Cerebellar nuclear complex (tissue), 1 donor: Measurements from ENCODE around the gene ATRNL1.

Source experiments
- DNase-seq, 2 experiments: peaks; one replicate each; lab custom pipeline; 2025; lab: John Stamatoyannopoulos, UW

Gene ATRNL1

DNA sequence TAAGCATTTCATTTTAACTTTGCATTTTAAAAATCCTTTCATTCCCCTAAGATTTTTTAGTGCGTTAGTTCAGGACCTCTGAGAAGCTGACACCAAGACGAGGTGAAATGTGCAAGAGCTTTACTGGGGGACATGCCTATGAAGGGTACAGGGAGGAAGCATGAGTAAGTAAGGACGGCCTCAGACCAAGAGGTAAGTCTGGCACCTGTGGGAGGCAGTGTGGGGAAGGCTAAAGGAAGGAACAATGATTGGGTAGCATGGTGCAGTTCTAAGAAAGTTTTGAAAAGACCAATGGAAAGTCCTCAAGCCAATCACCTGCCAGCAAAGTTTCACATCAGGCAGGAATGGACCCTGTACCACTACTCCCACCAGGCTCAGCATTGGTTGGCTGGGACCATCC lies 810.7 kb downstream of the ATRNL1 start:
- DNase-seq = no peak

- no peak for DNase-seq
These were observed 815.9 kb downstream of the ATRNL1 start for GRCh38 chr10:115909037-115909436.

GRCh38 chr10:115909962-115910731 lies 817.0 kb downstream of the ATRNL1 start:
- DNase-seq = no peak

- no peak for DNase-seq
These were observed 821.3 kb downstream of the ATRNL1 start for GRCh38 chr10:115914475-115914874.

DNA sequence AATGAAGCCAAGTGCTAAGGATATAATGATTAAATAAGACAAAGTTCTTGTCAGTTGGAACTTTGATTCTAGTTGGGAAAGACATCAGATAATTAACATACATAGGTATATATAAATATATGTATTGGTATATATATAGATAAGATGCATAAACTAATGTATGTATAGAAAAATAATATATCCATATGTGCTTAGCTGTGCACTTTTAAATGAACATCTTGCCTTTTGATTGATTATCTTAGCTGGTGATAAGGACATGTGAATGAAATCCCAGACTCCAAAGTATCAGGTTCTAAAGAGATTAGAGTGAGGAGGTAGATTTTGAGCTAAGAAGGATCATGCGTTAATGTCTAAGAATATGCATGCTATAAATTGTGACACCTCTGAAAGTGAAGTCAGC lies 822.3 kb downstream of the ATRNL1 start:
- DNase-seq = no peak

- no peak for DNase-seq
These were observed 825.6 kb downstream of the ATRNL1 start for GRCh38 chr10:115918812-115919211.

GRCh38 chr10:115921795-115922194 lies 828.6 kb downstream of the ATRNL1 start:
- no peak for DNase-seq

- DNase-seq = no peak
These were observed 838.1 kb downstream of the ATRNL1 start for GRCh38 chr10:115931309-115931708.

GRCh38 chr10:115932099-115932498 lies 838.9 kb downstream of the ATRNL1 start:
- DNase-seq = no peak

- DNase-seq = no peak
These were observed 839.9 kb downstream of the ATRNL1 start for GRCh38 chr10:115933098-115933497.

GRCh38 chr10:115935731-115936130 lies 842.6 kb downstream of the ATRNL1 start:
- no peak for DNase-seq

- no peak for DNase-seq
These were observed 844.0 kb downstream of the ATRNL1 start for GRCh38 chr10:115936926-115937767.

DNA sequence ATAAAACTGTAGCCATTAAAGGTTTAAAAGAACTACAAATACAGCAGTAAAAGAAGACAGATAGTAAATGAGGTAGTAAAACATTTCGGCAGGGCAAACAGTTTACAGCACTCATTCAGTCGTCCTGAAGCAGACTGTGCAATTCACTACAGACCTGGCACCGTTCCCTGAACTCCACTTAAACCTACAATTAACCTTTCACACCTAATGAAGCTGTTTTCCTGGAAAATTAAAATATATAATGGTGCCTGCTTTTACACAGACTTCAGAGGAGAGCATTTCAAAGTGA lies 844.5 kb downstream of the ATRNL1 start:
- no peak for DNase-seq

- no peak for DNase-seq
These were observed 846.1 kb downstream of the ATRNL1 start for GRCh38 chr10:115939101-115939854.

DNA sequence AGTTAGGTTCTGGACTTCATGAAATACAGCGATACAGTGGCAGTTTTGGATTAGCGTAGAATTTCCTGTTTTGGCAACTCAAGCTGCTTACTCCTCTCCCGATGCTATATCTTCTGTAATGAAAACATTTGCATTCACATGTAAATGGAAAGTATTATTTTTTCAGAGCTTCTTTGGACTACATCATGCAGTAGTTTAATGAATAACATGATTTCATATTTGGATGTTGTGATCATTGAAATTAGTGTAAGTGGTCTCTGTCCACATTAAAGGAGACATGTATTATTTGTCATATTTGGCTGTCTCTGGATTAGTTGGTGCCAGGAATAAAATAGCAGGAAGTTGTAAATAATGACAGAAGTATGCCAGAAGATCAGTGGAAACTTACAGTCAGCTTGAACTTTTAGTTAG lies 848.2 kb downstream of the ATRNL1 start:
- no peak for DNase-seq

DNA sequence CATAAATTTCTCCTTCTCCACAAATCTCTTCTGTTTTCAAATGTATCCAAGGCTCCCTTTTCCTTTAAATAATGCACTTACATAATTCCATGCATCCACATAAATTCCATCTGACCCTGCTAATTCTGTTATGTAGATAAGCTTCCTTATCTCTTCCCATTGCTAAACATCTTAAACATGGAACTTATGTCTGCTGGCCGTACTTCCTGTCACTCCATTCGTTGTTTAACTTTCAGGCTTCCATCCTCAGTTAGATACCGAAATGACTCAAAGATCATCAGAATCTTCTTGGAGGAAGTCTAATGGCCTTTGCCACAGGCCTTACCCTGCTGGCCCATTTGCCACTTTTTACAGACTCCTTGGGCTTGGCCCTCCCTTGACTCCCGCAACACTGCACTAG lies 848.9 kb downstream of the ATRNL1 start:
- DNase-seq = no peak

GRCh38 chr10:115944538-115944937 lies 851.4 kb downstream of the ATRNL1 start:
- DNase-seq = no peak

DNA sequence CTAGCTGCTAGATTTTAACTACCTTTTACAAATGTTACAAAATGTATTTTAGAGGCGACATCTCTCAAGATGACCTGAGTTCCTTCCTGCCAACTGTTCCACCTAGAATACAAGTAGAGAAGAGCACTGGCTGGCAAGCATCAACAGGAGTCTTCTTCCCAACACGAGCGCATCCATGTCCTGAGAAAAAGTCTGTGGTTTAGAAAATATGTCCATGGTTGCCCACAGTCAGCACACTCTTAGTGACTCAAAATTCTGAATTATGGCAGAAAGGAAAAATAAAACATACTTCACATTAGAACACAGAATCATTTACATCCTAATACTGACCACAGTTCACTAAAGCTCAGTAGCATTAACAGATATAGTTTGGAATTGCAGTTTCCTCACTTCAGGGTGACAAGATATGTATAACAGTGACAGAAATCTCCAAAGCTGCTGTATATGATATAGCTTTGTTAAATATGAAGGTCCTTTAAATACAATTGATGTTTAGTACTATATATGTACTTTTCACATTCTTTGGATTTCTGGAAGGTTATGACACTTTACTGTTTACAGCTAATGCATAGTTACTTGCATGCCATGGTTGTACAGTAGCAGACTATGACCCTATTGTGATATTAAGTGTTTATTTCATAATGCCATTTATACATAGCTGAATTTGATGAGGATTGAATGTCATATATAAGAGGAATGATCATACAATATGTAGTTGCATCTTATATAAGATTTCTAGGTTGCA lies 852.7 kb downstream of the ATRNL1 start:
- DNase-seq = no peak

- no peak for DNase-seq
These were observed 853.9 kb downstream of the ATRNL1 start for GRCh38 chr10:115947104-115947503.

DNA sequence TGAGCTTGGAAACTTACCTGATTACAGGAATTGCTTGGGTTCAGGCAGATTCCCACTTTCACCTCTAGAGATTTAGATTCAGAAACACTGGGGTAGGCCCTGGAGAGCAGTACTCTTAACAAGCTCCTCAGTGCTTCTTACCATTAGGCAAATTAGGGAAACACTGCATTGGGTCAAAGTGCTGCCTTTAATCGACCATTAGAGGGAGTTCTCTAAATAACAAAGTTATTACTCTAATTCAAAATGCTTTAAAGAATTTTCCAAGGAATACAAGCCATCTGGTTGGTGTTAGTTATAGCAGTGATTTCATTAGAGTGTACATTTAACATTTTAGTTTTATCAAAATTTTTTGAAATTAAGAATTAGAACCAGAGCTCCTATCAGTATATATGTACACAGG lies 855.3 kb downstream of the ATRNL1 start:
- no peak for DNase-seq

DNA sequence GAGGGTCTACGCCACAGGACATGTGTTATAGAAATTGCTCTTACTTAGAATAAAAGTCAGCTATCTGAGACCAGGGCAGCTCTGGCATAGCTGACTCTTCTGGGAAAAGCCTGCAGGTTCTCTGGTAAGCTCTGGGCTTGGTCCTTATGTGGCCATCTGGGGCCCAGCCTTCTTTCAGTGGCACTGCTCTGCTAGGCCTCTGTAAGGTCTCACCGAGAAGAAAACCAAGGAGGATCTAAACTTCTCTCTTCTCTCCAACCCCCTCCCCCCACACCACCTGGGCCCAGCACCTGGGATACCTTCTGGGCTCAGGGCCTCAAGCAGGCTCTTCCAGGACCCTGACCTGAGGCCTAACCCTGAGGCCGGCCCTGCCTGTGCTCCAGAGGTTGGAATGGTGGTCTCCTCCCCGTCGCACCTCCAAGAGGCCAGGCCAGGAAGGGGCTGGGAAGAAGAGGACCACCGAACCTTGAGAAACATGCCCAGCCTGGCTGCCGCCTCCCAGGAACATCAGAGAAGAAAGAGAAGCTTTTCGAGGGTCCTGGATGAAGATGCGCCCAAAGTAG lies 856.2 kb downstream of the ATRNL1 start:
- DNase-seq = no peak

DNA sequence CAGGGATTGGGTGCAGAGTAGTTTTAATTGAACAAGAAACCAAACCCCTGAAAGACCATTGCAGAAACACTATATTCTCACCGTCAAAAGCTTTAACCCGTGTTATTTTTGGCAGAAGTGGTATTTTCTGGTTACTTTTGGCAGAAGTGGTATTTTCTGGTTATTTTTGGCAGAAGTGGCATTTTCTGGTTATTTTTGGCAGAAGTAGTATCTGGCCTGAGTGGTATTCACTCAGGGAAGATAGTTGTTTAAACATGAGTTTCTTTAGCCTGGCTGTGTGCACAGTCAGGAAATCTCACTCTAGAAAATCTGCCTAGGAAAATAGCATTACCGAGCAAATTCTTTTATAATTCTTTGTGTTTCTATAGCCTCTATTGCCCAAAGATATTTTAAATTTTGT lies 857.2 kb downstream of the ATRNL1 start:
- no peak for DNase-seq
